OCI-LY3 (cell line): ENCODE measurements around the gene FER1L5.

Source experiments
- H2AFZ ChIP-seq: fragments of 200-600, 300-600 bp; shearing (Covaris generic); 2 replicates; pipeline ENCODE4 v1.6.0; 2014; ENCODE audit warnings: antibody characterized with exemption, low read depth, low read length
- H3K27ac ChIP-seq: fragments of 200-600, 300-600 bp; sonication (generic); 2 replicates; pipeline ENCODE4 v1.5.1; 2014; ENCODE audit warnings: mild to moderate bottlenecking, low read length, moderate library complexity, mixed read lengths
- H3K27me3 ChIP-seq: fragments of 200-600, 300-600 bp; sonication (generic); 2 replicates; pipeline ENCODE4 v1.6.1; 2014; ENCODE audit warnings: low read depth, low read length, mixed read lengths
- H3K36me3 ChIP-seq: fragments of 200-600, 300-600 bp; sonication (generic); replicated peaks from 2 replicates; pipeline ENCODE3; 2014; ENCODE audit warnings: low read depth, low read length, mixed read lengths
- H3K4me1 ChIP-seq: fragments of 300-600, 200-600 bp; sonication (generic); 2 replicates; pipeline ENCODE4 v1.6.1; 2014; ENCODE audit warnings: low read length, mixed read lengths
- H3K4me2 ChIP-seq: fragments of 200-600, 300-600 bp; sonication (generic); 2 replicates; pipeline ENCODE4 v1.6.1; 2014; ENCODE audit warnings: low read length, mixed read lengths
- H3K4me3 ChIP-seq: fragments of 300-600, 200-600 bp; sonication (generic); 2 replicates; pipeline ENCODE4 v1.5.1; 2014; ENCODE audit warnings: antibody characterized with exemption, mild to moderate bottlenecking, low read length, moderate library complexity
- H3K79me2 ChIP-seq: fragments of 300-600, 200-600 bp; shearing (Covaris generic); 2 replicates; pipeline ENCODE4 v1.6.1; 2014; ENCODE audit warnings: mild to moderate bottlenecking, low read length, mixed read lengths
- H3K9ac ChIP-seq: fragments of 300-600, 200-600 bp; shearing (Covaris generic); 2 replicates; pipeline ENCODE4 v1.6.0; 2014; ENCODE audit warnings: mild to moderate bottlenecking, low read length, moderate library complexity
- H3K9me3 ChIP-seq: fragments of 200-600, 300-600 bp; shearing (Covaris generic); 2 replicates; pipeline ENCODE4 v1.6.1; 2014; ENCODE audit warnings: low read length, mixed read lengths; ENCODE audit not compliant: insufficient read depth
- H4K20me1 ChIP-seq: fragments of 200-600, 300-600 bp; sonication (generic); 2 replicates; pipeline ENCODE4 v1.6.1; 2016; ENCODE audit warnings: low read length, mixed read lengths; ENCODE audit not compliant: insufficient read depth
- CTCF ChIP-seq: fragments of 200-600, 300-600 bp; sonication (generic); IDR thresholded peaks from 2 replicates; pipeline ENCODE4 v1.5.1; 2014; ENCODE audit warnings: antibody characterized with exemption, low read length, low read depth
- EZH2phosphoT487 ChIP-seq: fragments of 200-600 bp; shearing (Covaris generic); IDR thresholded peaks from 2 replicates; pipeline ENCODE4 v1.6.1; 2018; ENCODE audit warnings: antibody characterized with exemption, mixed run types, low read depth

Gene FER1L5

GRCh38 chr2:96656540-96656939 is 14.0 kb downstream of the FER1L5 start:
- Histone ChIP-seq H3K27ac (no peak overlapping the region), H2AFZ (no peak overlapping the region), H3K4me3 (no peak overlapping the region), H3K4me1 (peaks cover 6% of the 10 kb centered on the region), H3K9me3 (no peaks in the 10 kb centered on the region), H3K79me2 (no peaks in the 10 kb centered on the region), H3K4me2 (0 out of 2 replicates have a peak overlapping the region, but pooled peaks have one; percentile 1), H3K9ac (no peak overlapping the region), H3K36me3 (no peaks in the 10 kb centered on the region), H3K27me3 (no peaks in the 10 kb centered on the region), H4K20me1 (no peaks in the 10 kb centered on the region)
- TF ChIP-seq EZH2phosphoT487 (no peak), CTCF (no peak)

- H3K9me3 ChIP-seq: no peaks in the 10 kb centered on the region
- no peak overlapping the region for H3K4me2 ChIP-seq
- H3K27me3 ChIP-seq: no peaks in the 10 kb centered on the region
- H3K9ac ChIP-seq: no peak overlapping the region
- H4K20me1 ChIP-seq: no peaks in the 10 kb centered on the region
- H3K27ac ChIP-seq: no peak overlapping the region
- H3K79me2 ChIP-seq: no peaks in the 10 kb centered on the region
- H3K4me1 ChIP-seq: peaks cover 5% of the 10 kb centered on the region
- H3K4me3 ChIP-seq: no peak overlapping the region
- no peaks in the 10 kb centered on the region for H3K36me3 ChIP-seq
- no peak for TF ChIP-seq EZH2phosphoT487
- TF ChIP-seq CTCF: no peak
- H2AFZ ChIP-seq: no peak overlapping the region
Measured at GRCh38 chr2:96661324-96661723, 18.8 kb downstream of the FER1L5 start.

GRCh38 chr2:96662360-96662759 is 19.8 kb downstream of the FER1L5 start:
- Histone ChIP-seq H3K4me1 (no peaks in the 10 kb centered on the region), H3K9me3 (no peaks in the 10 kb centered on the region), H3K9ac (no peak overlapping the region), H3K4me3 (no peak overlapping the region), H3K36me3 (no peaks in the 10 kb centered on the region), H3K79me2 (no peaks in the 10 kb centered on the region), H2AFZ (no peak overlapping the region), H4K20me1 (no peaks in the 10 kb centered on the region), H3K27ac (no peak overlapping the region), H3K27me3 (no peaks in the 10 kb centered on the region), H3K4me2 (no peak overlapping the region)
- TF ChIP-seq EZH2phosphoT487: no peak
- TF ChIP-seq CTCF: no peak

- TF ChIP-seq EZH2phosphoT487: no peak
- no peak for TF ChIP-seq CTCF
- H3K4me2 ChIP-seq: no peak overlapping the region
- H3K36me3 ChIP-seq: no peaks in the 10 kb centered on the region
- no peaks in the 10 kb centered on the region for H3K27me3 ChIP-seq
- no peaks in the 10 kb centered on the region for H3K79me2 ChIP-seq
- no peaks in the 10 kb centered on the region for H4K20me1 ChIP-seq
- H3K4me1 ChIP-seq: no peaks in the 10 kb centered on the region
- no peak overlapping the region for H2AFZ ChIP-seq
- H3K4me3 ChIP-seq: no peak overlapping the region
- no peak overlapping the region for H3K9ac ChIP-seq
- H3K27ac ChIP-seq: no peak overlapping the region
- H3K9me3 ChIP-seq: no peaks in the 10 kb centered on the region
Measured at GRCh38 chr2:96663177-96663576, 20.6 kb downstream of the FER1L5 start.
